ENCODE data around the gene PACSIN1.

Gene PACSIN1

DNA sequence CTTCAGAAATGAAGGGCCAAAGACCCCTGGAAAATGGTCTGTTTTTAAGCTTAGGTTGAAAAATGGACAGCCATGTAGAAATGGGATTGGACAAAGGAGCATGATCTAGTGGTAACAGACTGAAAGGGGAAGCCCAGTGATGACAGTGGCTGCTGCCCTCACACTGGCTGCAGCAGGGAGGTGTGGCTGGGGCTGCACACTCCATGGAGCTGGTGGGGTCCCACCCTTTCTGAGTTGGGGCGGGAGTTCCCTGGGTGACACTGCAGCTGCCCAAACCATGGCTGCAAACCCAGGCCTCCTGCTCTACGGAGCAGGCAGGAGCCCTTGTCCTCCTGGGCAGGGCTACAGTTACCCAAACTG, 8.5 kb upstream of the PACSIN1 start:
- Histone ChIP-seq H3K4me1 (ENCODE audit: control insufficient read depth in 5 of 5, insufficient read depth in 5 of 5, low read length in 5 of 5) (peaks cover 0 to 2% (median 0%) of the 10 kb centered on the region in 5 donors), H3K27ac (ENCODE audit: low read depth, low read length) (no peak overlapping the region), H3K27me3 (ENCODE audit: control insufficient read depth in 5 of 5, insufficient read depth in 4 of 5, low read length in 5 of 5) (peaks cover 0 to 3% (median 0%) of the 10 kb centered on the region in 5 donors), H3K9me3 (ENCODE audit: control insufficient read depth in 5 of 5, low read length in 5 of 5) (no peaks in the 10 kb centered on the region), H3K4me3 (ENCODE audit: low read depth in 1 of 5, low read length in 5 of 5) (no peak overlapping the region), H3K36me3 (ENCODE audit: control insufficient read depth in 5 of 5, insufficient read depth in 5 of 5, low read length in 5 of 5) (no peaks in the 10 kb centered on the region), H3K9ac (ENCODE audit: low read length in 5 of 5) (no peak overlapping the region)

DNA sequence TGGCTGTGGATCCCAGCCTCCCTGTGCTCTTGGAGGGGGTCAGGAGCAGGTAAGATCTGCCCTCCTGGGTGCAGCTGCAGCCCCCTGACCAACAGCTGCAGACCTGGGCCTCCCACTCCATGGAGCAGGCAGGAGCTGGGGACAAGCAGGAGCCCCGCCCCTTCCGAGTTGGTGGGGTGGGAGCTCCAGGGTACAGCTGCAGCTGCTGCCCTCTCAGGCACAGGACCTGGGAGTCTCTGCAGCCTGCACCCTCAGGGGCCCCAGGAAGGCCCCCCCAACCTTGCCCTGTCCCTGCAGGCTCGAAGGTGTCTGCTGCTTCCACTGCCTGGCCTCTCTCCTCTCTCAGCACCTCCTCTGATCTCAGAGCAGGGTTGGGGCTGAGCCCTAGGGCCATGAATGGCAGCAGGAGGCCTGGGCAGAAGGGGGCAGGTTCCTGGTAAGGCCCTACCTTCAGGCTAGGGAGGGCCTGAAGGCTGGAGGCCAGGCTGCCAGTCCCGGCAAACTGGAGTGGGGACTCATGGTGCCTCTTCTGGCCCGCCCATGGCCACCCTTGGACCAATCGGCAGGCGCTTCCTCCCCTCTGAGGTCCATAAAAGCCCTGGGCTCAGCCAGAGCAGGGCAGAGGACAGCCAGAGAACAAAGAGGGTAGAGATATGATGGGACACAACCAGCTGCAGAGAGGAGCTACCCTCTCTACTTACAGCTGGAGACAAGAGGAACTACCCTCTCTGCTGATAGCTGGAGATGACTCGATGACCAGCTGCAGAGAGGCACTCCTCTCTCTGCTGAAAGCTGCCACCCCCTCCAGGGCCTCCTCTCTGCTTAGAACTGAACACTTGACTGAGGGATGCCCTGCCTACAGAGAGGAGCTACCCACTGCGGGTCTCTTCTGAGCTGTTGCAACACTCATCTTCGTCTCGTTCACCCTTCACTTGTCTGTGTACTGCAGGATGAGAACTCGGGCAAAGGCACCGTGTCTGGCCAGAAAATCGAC, 7.8 kb upstream of the PACSIN1 start:
- Histone ChIP-seq H3K36me3 (ENCODE audit: control insufficient read depth in 5 of 5, insufficient read depth in 5 of 5, low read length in 5 of 5) (no peaks in the 10 kb centered on the region), H3K9ac (ENCODE audit: low read length in 5 of 5) (no peak overlapping the region), H3K4me3 (ENCODE audit: low read depth in 1 of 5, low read length in 5 of 5) (no peak overlapping the region), H3K4me1 (ENCODE audit: control insufficient read depth in 5 of 5, insufficient read depth in 5 of 5, low read length in 5 of 5) (peaks cover 0 to 4% (median 0%) of the 10 kb centered on the region in 5 donors), H3K27me3 (ENCODE audit: control insufficient read depth in 5 of 5, insufficient read depth in 4 of 5, low read length in 5 of 5) (peaks cover 0 to 5% (median 0%) of the 10 kb centered on the region in 5 donors), H3K9me3 (ENCODE audit: control insufficient read depth in 5 of 5, low read length in 5 of 5) (no peaks in the 10 kb centered on the region), H3K27ac (ENCODE audit: low read depth, low read length) (no peak overlapping the region)

DNA sequence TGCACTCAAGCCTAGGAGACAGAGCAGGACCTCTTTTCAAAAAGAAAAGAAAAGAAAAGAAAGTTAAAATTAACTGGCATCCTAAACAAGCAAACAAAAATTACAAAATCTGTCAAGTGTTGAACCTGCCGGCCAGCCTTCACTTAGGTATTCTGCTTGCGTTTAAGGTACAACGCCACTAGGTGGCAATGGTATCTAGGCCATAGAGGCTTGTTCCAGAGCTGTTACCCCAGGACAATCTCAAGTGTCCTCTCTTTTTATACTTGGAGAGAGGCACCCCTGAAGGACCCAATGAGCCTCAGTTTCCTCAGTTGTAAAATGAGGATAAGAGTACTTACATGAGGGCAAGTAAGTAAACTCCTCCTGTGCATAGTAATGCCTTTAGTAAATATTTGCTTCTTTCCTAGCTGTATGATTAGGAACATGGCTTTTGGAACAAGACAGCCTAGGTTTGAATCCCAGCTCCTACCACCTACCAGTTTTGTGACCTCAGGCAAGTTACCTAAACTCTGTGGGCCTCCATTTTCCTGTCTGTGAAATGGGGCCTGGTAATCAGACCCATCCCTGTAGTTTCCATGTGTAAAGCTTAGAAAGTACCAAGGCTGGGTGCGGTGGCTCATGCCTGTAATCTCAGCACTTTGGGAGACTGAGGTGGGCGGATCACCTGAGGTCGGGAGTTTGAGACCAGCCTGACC, 5.8 kb upstream of the PACSIN1 start:
- no peak overlapping the region for H3K9ac ChIP-seq (ENCODE audit: low read length in 5 of 5)
- peaks cover 0 to 4% (median 0%) of the 10 kb centered on the region in 5 donors for H3K4me1 ChIP-seq (ENCODE audit: control insufficient read depth in 5 of 5, insufficient read depth in 5 of 5, low read length in 5 of 5)
- no peaks in the 10 kb centered on the region for H3K36me3 ChIP-seq (ENCODE audit: control insufficient read depth in 5 of 5, insufficient read depth in 5 of 5, low read length in 5 of 5)
- no peak overlapping the region for H3K27ac ChIP-seq (ENCODE audit: low read depth, low read length)
- no peak overlapping the region for H3K4me3 ChIP-seq (ENCODE audit: low read depth in 1 of 5, low read length in 5 of 5)
- no peaks in the 10 kb centered on the region for H3K9me3 ChIP-seq (ENCODE audit: control insufficient read depth in 5 of 5, low read length in 5 of 5)
- H3K27me3 ChIP-seq (ENCODE audit: control insufficient read depth in 5 of 5, insufficient read depth in 4 of 5, low read length in 5 of 5), result peaks cover 3 to 15% (median 8%) of the 10 kb centered on the region in 5 donors

GRCh38 chr6:34460796-34461507, 4.9 kb upstream of the PACSIN1 start:
- no peaks in the 10 kb centered on the region for H3K36me3 ChIP-seq (ENCODE audit: control insufficient read depth in 5 of 5, insufficient read depth in 5 of 5, low read length in 5 of 5)
- H3K4me1 ChIP-seq (ENCODE audit: control insufficient read depth in 5 of 5, insufficient read depth in 5 of 5, low read length in 5 of 5), result peaks cover 0 to 12% (median 6%) of the 10 kb centered on the region in 5 donors
- peaks cover 3 to 23% (median 14%) of the 10 kb centered on the region in 5 donors for H3K27me3 ChIP-seq (ENCODE audit: control insufficient read depth in 5 of 5, insufficient read depth in 4 of 5, low read length in 5 of 5)
- no peak overlapping the region for H3K4me3 ChIP-seq (ENCODE audit: low read depth in 1 of 5, low read length in 5 of 5)
- H3K9me3 ChIP-seq (ENCODE audit: control insufficient read depth in 5 of 5, low read length in 5 of 5), result no peaks in the 10 kb centered on the region
- H3K9ac ChIP-seq (ENCODE audit: low read length in 5 of 5), result no peak overlapping the region
- H3K27ac ChIP-seq (ENCODE audit: low read depth, low read length), result no peak overlapping the region

GRCh38 chr6:34462010-34462409, 3.9 kb upstream of the PACSIN1 start:
- Histone ChIP-seq H3K4me1 (ENCODE audit: control insufficient read depth in 5 of 5, insufficient read depth in 5 of 5, low read length in 5 of 5) (peaks cover 0 to 16% (median 10%) of the 10 kb centered on the region in 5 donors), H3K36me3 (ENCODE audit: control insufficient read depth in 5 of 5, insufficient read depth in 5 of 5, low read length in 5 of 5) (no peaks in the 10 kb centered on the region), H3K27ac (ENCODE audit: low read depth, low read length) (no peak overlapping the region), H3K27me3 (ENCODE audit: control insufficient read depth in 5 of 5, insufficient read depth in 4 of 5, low read length in 5 of 5) (peaks cover 12 to 33% (median 21%) of the 10 kb centered on the region in 5 donors), H3K9me3 (ENCODE audit: control insufficient read depth in 5 of 5, low read length in 5 of 5) (no peaks in the 10 kb centered on the region), H3K4me3 (ENCODE audit: low read depth in 1 of 5, low read length in 5 of 5) (no peak overlapping the region), H3K9ac (ENCODE audit: low read length in 5 of 5) (no peak overlapping the region)

GRCh38 chr6:34462551-34462971, 3.3 kb upstream of the PACSIN1 start:
- H3K36me3 ChIP-seq (ENCODE audit: control insufficient read depth in 5 of 5, insufficient read depth in 5 of 5, low read length in 5 of 5), result no peaks in the 10 kb centered on the region
- no peak overlapping the region for H3K4me3 ChIP-seq (ENCODE audit: low read depth in 1 of 5, low read length in 5 of 5)
- no peak overlapping the region for H3K9ac ChIP-seq (ENCODE audit: low read length in 5 of 5)
- peaks cover 12 to 36% (median 21%) of the 10 kb centered on the region in 5 donors for H3K27me3 ChIP-seq (ENCODE audit: control insufficient read depth in 5 of 5, insufficient read depth in 4 of 5, low read length in 5 of 5)
- H3K9me3 ChIP-seq (ENCODE audit: control insufficient read depth in 5 of 5, low read length in 5 of 5), result no peaks in the 10 kb centered on the region
- H3K27ac ChIP-seq (ENCODE audit: low read depth, low read length), result no peak overlapping the region
- H3K4me1 ChIP-seq (ENCODE audit: control insufficient read depth in 5 of 5, insufficient read depth in 5 of 5, low read length in 5 of 5), result peaks cover 0 to 16% (median 10%) of the 10 kb centered on the region in 5 donors

DNA sequence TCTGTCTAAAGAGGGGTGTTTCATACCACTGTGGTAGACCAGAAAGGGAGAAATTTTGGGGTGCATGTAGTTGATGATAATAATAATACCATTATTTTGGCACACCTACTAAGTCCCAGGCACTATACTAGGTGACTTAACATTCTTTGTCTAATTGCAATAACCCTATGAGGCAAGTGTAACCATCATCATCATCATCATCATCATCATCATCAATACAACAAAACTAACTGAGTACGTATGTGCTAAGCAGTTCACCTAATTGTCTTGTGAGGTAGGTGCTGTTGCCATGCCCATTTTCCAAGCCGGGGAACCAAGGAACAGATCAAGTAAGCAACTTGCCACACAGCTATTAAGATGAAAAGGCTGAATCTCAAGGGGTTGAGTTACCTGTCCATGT, 2.6 kb upstream of the PACSIN1 start:
- Histone ChIP-seq H3K4me3 (ENCODE audit: low read depth in 1 of 5, low read length in 5 of 5) (no peak overlapping the region), H3K27ac (ENCODE audit: low read depth, low read length) (no peak overlapping the region), H3K9ac (ENCODE audit: low read length in 5 of 5) (no peak overlapping the region), H3K27me3 (ENCODE audit: control insufficient read depth in 5 of 5, insufficient read depth in 4 of 5, low read length in 5 of 5) (peaks cover 12 to 36% (median 21%) of the 10 kb centered on the region in 5 donors), H3K9me3 (ENCODE audit: control insufficient read depth in 5 of 5, low read length in 5 of 5) (no peaks in the 10 kb centered on the region), H3K4me1 (ENCODE audit: control insufficient read depth in 5 of 5, insufficient read depth in 5 of 5, low read length in 5 of 5) (peaks cover 0 to 16% (median 10%) of the 10 kb centered on the region in 5 donors), H3K36me3 (ENCODE audit: control insufficient read depth in 5 of 5, insufficient read depth in 5 of 5, low read length in 5 of 5) (no peaks in the 10 kb centered on the region)

GRCh38 chr6:34463849-34464248, 2.0 kb upstream of the PACSIN1 start:
- peaks cover 0 to 16% (median 10%) of the 10 kb centered on the region in 5 donors for H3K4me1 ChIP-seq (ENCODE audit: control insufficient read depth in 5 of 5, insufficient read depth in 5 of 5, low read length in 5 of 5)
- H3K36me3 ChIP-seq (ENCODE audit: control insufficient read depth in 5 of 5, insufficient read depth in 5 of 5, low read length in 5 of 5), result no peaks in the 10 kb centered on the region
- H3K9me3 ChIP-seq (ENCODE audit: control insufficient read depth in 5 of 5, low read length in 5 of 5), result no peaks in the 10 kb centered on the region
- peaks cover 12 to 36% (median 21%) of the 10 kb centered on the region in 5 donors for H3K27me3 ChIP-seq (ENCODE audit: control insufficient read depth in 5 of 5, insufficient read depth in 4 of 5, low read length in 5 of 5)
- H3K9ac ChIP-seq (ENCODE audit: low read length in 5 of 5), result no peak overlapping the region
- H3K4me3 ChIP-seq (ENCODE audit: low read depth in 1 of 5, low read length in 5 of 5), result no peak overlapping the region
- H3K27ac ChIP-seq (ENCODE audit: low read depth, low read length), result no peak overlapping the region

DNA sequence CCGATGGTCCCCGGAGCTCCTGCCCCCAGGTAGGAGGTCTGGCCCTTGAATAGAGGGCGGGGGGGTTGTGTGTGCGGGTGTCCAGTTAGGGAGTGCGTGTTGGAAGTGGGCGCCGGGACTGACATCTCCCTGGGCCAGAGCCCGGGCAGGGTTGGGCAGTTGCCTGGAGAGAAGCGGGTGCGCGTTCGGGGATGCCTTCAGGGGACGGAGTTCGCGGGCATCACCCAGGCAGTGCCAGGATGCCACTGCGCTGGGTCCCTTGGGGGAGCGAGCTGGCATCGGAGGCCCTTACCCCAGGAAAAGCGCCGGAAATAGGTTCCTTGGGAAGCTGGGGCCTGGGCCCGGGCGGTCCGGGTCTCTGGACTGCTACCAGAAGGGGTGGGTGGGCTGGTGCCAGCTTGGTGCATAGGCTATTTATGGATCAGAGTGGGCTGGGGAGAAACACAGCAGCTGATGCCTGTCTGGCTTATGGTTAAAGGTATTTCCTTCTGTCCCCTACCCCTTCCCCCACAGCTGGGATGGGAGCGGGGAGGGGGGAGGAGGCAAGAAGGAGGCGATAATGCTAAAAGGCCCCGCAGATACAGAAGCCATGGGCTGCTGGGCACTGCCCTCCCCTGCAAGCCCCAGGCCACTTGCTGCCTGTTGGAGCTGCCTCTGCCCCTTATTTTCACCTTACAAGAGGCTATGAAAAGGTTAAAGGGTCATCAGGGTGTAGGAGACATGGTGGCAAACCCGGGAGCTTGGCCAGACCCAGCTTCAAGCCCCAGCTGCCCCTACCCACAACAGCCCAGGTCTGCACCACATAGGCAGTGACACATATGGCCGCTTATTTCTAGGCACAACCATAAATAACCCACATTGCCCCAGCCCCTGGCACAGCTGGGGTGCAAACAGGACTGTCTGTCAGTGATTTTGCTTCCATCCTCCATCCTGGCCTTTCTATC, 638 bp downstream of the PACSIN1 start:
- Histone ChIP-seq H3K9ac (ENCODE audit: low read length in 5 of 5) (no peak overlapping the region), H3K27me3 (ENCODE audit: control insufficient read depth in 5 of 5, insufficient read depth in 4 of 5, low read length in 5 of 5) (peaks cover 12 to 36% (median 23%) of the 10 kb centered on the region in 5 donors), H3K4me1 (ENCODE audit: control insufficient read depth in 5 of 5, insufficient read depth in 5 of 5, low read length in 5 of 5) (peaks cover 0 to 16% (median 10%) of the 10 kb centered on the region in 5 donors), H3K27ac (ENCODE audit: low read depth, low read length) (no peak overlapping the region), H3K36me3 (ENCODE audit: control insufficient read depth in 5 of 5, insufficient read depth in 5 of 5, low read length in 5 of 5) (no peaks in the 10 kb centered on the region), H3K9me3 (ENCODE audit: control insufficient read depth in 5 of 5, low read length in 5 of 5) (no peaks in the 10 kb centered on the region), H3K4me3 (ENCODE audit: low read depth in 1 of 5, low read length in 5 of 5) (peak overlapping the region in 2 of 5 donors; percentile 17 to 32)

All from subcutaneous abdominal adipose tissue (tissue), 5 donors.